Cardiac muscle cell (in vitro differentiated cells and primary cell): ENCODE results near the gene CREB3L4. TPM values are rescaled to one million over a fixed set of nuclear protein-coding genes. Genes with fewer than 3 reads are reported as not detected.
"Not testable (repeated sequence)": the region's sequence is repeated elsewhere in the genome, so short reads cannot be mapped to it uniquely, and the experiment has no call there.

Source experiments
- DNase-seq, 2 donors: peaks; one replicate each; pipeline versions ENCODE4 v3.0.0 to v3.0.0-alpha.2; 2010 to 2017; ENCODE audit warnings: low read depth in 1 of 2, low spot score in 1 of 2
- H3K27ac ChIP-seq: fragments of 200-600 bp; sonication (generic); 2 replicates; pipeline ENCODE4 v1.5.1; 2016
- H3K27me3 ChIP-seq: fragments of 200-600 bp; sonication (generic); 2 replicates; pipeline ENCODE4 v1.6.0; 2016; ENCODE audit warnings: control low read depth
- H3K36me3 ChIP-seq: fragments of 200-600 bp; sonication (generic); 2 replicates; pipeline ENCODE4 v1.5.1; 2016; ENCODE audit warnings: control low read depth
- H3K4me1 ChIP-seq: fragments of 200-600 bp; sonication (generic); 2 replicates; pipeline ENCODE4 v1.8.1; 2017; ENCODE audit warnings: low read depth, mild to moderate bottlenecking, mixed run types
- H3K4me3 ChIP-seq: fragments of 200-600 bp; sonication (generic); 2 replicates; pipeline ENCODE4 v1.5.1; 2016; ENCODE audit warnings: mild to moderate bottlenecking
- H3K9me3 ChIP-seq: fragments of 200-600 bp; sonication (generic); 2 replicates; pipeline ENCODE4 v1.5.1; 2017; ENCODE audit warnings: low read depth, mild to moderate bottlenecking, control low read depth
- polyA plus RNA-seq: library from polyadenylated mRNA; unstranded; fragments of >200 nt; fragmentation: Nextera tagmentation; extraction: Ambion mirVana; gene quantifications from 2 replicates; pipeline ENCODE4 v1.2.1, GENCODE V29; 2016
- total RNA-seq: library from RNA; depleted of rRNA; stranded (reverse); fragments of >200 nt; gene quantifications from 2 replicates; pipeline ENCODE4 v1.2.3, GENCODE V29; 2016
- TF ChIP-seq, protein P1 (sequence below): IDR thresholded peaks from 2 replicates; pipeline ENCODE4 v1.5.1; 2012; ENCODE audit warnings: low read depth, mild to moderate bottlenecking, low read length

CREB3L4 gene
- total and polyA plus RNA-seq, 2 experiments from 2014 or later: 25.3 to 49.5 TPM

DNA sequence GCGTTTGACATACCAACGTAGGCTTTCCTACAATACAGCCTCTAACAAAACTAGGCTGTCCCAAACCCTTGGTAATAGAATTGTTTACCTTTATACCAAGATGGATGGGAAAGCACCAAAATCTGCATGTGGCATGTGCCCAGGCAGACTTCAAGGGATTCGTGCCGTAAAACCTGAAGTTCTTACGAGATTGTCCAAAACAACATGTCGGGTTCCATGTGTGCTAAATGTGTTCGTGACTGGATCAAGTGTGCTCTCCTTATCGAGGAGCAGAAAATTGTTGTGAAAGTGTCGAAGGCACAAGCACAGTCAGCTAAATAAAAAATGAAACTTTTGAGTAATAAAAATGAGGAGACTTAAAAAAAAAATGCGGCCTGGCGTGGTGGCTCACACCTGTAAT is 27.9 kb downstream of the CREB3L4 start:
- Histone ChIP-seq H3K4me1 (peaks cover 8% of the 10 kb centered on the region), H3K4me3 (no peak overlapping the region), H3K27ac (no peak overlapping the region), H3K27me3 (no peaks in the 10 kb centered on the region), H3K36me3 (peaks cover 16% of the 10 kb centered on the region), H3K9me3 (no peaks in the 10 kb centered on the region)
- DNase-seq: no peak
- TF ChIP-seq, protein P1, sequence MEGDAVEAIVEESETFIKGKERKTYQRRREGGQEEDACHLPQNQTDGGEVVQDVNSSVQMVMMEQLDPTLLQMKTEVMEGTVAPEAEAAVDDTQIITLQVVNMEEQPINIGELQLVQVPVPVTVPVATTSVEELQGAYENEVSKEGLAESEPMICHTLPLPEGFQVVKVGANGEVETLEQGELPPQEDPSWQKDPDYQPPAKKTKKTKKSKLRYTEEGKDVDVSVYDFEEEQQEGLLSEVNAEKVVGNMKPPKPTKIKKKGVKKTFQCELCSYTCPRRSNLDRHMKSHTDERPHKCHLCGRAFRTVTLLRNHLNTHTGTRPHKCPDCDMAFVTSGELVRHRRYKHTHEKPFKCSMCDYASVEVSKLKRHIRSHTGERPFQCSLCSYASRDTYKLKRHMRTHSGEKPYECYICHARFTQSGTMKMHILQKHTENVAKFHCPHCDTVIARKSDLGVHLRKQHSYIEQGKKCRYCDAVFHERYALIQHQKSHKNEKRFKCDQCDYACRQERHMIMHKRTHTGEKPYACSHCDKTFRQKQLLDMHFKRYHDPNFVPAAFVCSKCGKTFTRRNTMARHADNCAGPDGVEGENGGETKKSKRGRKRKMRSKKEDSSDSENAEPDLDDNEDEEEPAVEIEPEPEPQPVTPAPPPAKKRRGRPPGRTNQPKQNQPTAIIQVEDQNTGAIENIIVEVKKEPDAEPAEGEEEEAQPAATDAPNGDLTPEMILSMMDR: no peak

DNA sequence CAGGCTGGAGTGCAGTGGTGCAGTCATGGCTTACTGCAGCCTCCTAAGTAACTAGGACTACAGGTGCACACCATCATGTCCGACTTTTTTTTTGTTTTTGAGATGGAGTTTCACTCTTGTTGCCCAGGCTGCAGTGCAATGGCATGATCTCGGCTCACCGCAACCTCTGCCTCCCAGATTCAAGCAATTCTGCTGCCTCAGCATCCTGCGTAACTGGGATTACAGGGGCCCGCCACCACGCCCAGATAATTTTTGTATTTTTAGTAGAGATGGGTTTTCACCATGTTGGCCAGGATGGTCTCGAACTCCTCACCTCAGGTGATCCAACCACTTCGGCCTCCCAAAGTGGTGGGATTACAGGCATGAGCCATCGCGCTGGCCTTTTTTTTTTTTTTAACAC is 29.2 kb downstream of the CREB3L4 start:
- not testable (repeated sequence) for DNase-seq, H3K4me1 ChIP-seq, H3K9me3 ChIP-seq, H3K27me3 ChIP-seq, H3K27ac ChIP-seq, H3K4me3 ChIP-seq
- peaks cover 15% of the 10 kb centered on the region for H3K36me3 ChIP-seq

DNA sequence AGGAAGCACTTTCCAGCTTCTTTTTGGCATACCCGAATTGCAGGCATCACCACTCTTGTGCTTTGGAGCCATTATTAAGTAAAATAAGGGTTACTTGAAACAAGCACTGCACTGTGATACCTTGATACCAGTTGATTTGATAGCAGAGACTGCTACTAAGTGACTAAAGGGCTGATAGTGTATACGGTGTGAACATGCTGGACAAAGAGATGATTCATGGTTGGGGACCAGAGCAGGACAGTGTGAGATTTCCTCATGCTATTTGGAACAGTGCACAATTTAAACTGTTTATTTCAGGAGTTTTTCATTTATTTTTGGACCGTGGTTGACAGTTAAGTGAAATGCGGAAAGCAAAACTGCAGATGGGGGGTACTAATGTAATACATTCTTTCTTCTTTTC is 32.7 kb downstream of the CREB3L4 start:
- Histone ChIP-seq H3K27me3 (no peaks in the 10 kb centered on the region), H3K4me3 (no peak overlapping the region), H3K9me3 (no peaks in the 10 kb centered on the region), H3K36me3 (no peaks in the 10 kb centered on the region), H3K27ac (no peak overlapping the region), H3K4me1 (no peaks in the 10 kb centered on the region)
- DNase-seq: no peak
- TF ChIP-seq, protein P1: no peak

DNA sequence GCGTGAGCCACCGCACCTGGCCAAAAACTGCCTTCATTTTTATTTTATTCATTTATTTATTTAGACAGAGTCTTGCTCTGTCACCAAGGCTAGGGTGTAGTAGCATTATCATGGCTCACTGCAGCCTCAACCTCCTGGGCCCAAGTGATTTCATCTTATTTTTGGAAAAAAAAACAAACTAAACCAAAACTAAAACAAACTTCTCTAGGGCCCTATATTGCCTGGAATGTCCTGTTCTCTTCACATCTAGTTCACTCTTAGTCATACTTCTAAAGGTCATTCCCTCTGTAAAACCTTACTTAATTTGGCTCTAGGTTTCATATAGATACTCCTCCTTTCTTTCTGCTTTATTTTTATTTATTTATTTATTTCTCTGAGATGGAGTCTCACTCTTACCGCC is 38.4 kb downstream of the CREB3L4 start:
- DNase-seq: no peak
- TF ChIP-seq, protein P1: no peak
- no peaks in the 10 kb centered on the region for H3K9me3 ChIP-seq
- H3K27ac ChIP-seq: no peak overlapping the region
- H3K4me3 ChIP-seq: no peak overlapping the region
- H3K36me3 ChIP-seq: no peaks in the 10 kb centered on the region
- no peaks in the 10 kb centered on the region for H3K27me3 ChIP-seq
- H3K4me1 ChIP-seq: no peaks in the 10 kb centered on the region

DNA sequence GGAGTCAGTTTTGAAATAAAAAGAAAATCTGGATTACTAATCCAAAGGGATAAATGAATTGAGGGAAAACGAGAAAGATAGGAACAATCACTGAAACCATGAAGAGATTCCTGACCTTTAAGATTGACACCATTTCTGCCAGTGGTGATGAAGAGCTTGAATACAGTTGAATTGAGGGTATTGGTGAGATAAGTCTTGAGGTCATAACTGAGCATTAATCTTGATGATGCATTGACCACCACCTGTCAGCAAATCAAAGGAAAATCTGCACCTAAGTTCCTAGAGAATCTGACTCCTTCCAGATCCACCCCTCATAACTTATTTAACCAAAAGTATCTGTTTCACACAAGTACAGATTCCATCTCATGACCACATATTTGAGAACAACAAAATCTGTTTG is 44.4 kb downstream of the CREB3L4 start:
- Histone ChIP-seq H3K27me3 (no peaks in the 10 kb centered on the region), H3K27ac (no peak overlapping the region), H3K4me1 (no peaks in the 10 kb centered on the region), H3K4me3 (no peak overlapping the region), H3K9me3 (no peaks in the 10 kb centered on the region), H3K36me3 (no peaks in the 10 kb centered on the region)
- DNase-seq: no peak
- TF ChIP-seq, protein P1: no peak

DNA sequence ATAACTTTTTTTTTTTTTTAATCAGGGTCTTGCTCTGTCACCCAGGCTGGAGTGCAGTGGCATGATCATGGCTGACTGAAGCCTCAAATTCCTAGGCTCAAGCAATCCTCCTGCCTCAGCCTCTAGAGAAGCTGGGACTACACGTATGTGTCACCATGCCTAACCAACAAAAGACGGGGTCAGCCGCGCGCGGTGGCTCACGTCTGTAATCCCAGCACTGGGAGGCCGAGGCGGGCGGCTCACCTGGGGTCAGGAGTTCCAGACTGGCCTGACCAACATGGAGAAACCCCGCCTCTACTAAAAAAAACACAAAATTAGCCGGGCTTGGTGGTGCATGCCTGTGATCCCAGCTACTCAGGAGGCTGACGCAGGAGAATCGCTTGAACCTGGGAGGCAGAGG is 44.8 kb downstream of the CREB3L4 start:
- not testable (repeated sequence) for H3K36me3 ChIP-seq, H3K9me3 ChIP-seq, H3K27ac ChIP-seq, H3K4me3 ChIP-seq, H3K27me3 ChIP-seq, H3K4me1 ChIP-seq, DNase-seq

DNA sequence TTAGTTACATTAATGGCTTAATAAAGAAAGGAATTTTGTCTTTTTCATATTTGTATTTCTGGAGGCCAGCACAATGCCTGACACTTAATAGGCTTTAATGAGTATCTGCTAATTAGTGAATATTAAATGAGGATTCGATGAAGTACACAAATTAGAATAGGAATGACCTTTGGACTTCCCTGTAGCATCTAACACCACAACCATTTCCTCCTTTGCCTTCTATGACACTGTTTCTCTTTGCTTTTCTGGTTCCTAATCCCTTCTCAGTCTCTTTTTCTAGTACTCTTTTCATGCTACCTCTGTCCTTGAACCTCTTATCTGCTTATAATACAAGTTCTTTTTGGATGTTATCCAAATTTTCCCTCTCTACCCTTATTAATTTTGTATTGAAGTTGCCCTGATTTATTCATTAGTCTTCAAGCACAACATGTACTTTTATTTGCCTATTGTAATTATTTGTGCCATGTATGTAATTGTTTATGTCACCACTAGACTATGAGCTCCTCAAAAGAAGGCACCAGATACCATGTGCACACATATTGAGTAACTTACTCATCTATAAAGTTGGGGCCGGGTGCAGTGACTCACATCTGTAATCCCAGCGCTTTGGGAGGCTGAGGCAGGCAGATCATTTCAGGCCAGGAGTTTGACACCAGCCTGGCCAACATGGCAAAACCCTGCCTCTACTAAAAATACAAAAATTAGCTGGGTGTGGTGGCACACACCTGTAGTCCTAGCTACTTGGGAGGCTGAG is 46.6 kb downstream of the CREB3L4 start:
- TF ChIP-seq, protein P1: no peak
- Histone ChIP-seq H3K4me3 (no peak overlapping the region), H3K4me1 (no peaks in the 10 kb centered on the region), H3K27ac (no peak overlapping the region), H3K27me3 (no peaks in the 10 kb centered on the region), H3K9me3 (no peaks in the 10 kb centered on the region), H3K36me3 (no peaks in the 10 kb centered on the region)
- DNase-seq: peak in 1 of 2 donors; percentile 44
